Measurements from ENCODE around the gene ANKRD13A.

GRCh38 chr12:109988903-109989302 lies 10.3 kb upstream of the ANKRD13A start:
- TF ChIP-seq EP300 (IDR thresholded peaks at IDR 0.05) (no peak), CTCF (IDR thresholded peaks at IDR 0.05) (no peak)

All from tibial nerve (tissue), 4 donors.